K562 (cell line): ENCODE data around the gene SRF. TPM values are rescaled to one million over a fixed set of nuclear protein-coding genes. Genes with fewer than 3 reads are reported as not detected.

Experiments
- ATAC-seq: fragments of 200-7000 bp; cut with Tn5 transposase; 3 replicates; pipeline ENCODE4 v1.9.1; 2020; ENCODE audit warnings: moderate library complexity
- BruUV-seq: library from RNA; stranded (reverse); fragments of 400-500 nt; replicated peaks from 2 replicates; lab custom pipeline; 2021; lab: Mats Ljungman, UMichigan
- CTCF ChIA-PET: fragments of 300-600 bp; formaldehyde crosslinking; extraction: SDS; loops from one replicate; lab custom pipeline; 2021; ENCODE audit warnings: low intra/inter-chr PET ratio; lab: Yijun Ruan, JAX
- POLR2A ChIA-PET: fragments of 300-600, 350-650 bp; sonication (Branson Sonifier 250); formaldehyde crosslinking; extraction: SDS; loops from one replicate; lab custom pipeline; 2021; ENCODE audit warnings: antibody characterized with exemption, inconsistent platforms; lab: Yijun Ruan, JAX
- DNase-seq, 4 experiments: peaks; one replicate each; pipeline versions ENCODE4 v3.0.0 to v3.0.0-alpha.2; 2011 to 2018; ENCODE audit warnings: low spot score in 3 of 4, mixed read lengths in 3 of 4; ENCODE audit errors: extremely low read depth in 1 of 4
- FAIRE-seq: peaks from 2 replicates; lab custom pipeline; 2011; peaks lifted over from hg19 to GRCh38; lab: Jason Lieb, UNC
- H2AFZ ChIP-seq: 2 replicates; pipeline ENCODE4 v1.6.0; 2011; ENCODE audit warnings: low read depth, low read length, control low read depth, inconsistent platforms
- H3K27ac ChIP-seq: fragments of 200-600 bp; 3 replicates; pipeline ENCODE4 v1.8.0; 2011; ENCODE audit warnings: low read depth, mild to moderate bottlenecking, control low read depth, inconsistent platforms, low read length, moderate library complexity, mixed read lengths; ENCODE audit errors: extremely low read depth
- H3K27me3 ChIP-seq, 2 experiments: fragments of 300-600 bp in 1 of 2; 2 replicates in 1 of 2; 3 replicates in 1 of 2; pipeline versions ENCODE4 v1.6.0 to v1.8.0; 2011; ENCODE audit warnings: inconsistent platforms in 2 of 2, low read length in 2 of 2, mild to moderate bottlenecking in 1 of 2, mixed read lengths in 1 of 2, moderate library complexity in 1 of 2; ENCODE audit not compliant: control insufficient read depth in 2 of 2, insufficient read depth in 2 of 2
- H3K36me3 ChIP-seq: fragments of 300-600 bp; 3 replicates; pipeline ENCODE4 v1.8.0; 2011; ENCODE audit warnings: mild to moderate bottlenecking, low read length, inconsistent platforms; ENCODE audit not compliant: control insufficient read depth, insufficient read depth
- H3K4me1 ChIP-seq, 2 experiments: fragments of 200-600 bp in 1 of 2; replicated peaks in 1 of 2; 2 replicates in 1 of 2; 3 replicates in 1 of 2; pipeline versions ENCODE4 v1.5.1 to v1.8.0; 2011; ENCODE audit warnings: inconsistent platforms in 2 of 2, low read length in 2 of 2, mild to moderate bottlenecking in 1 of 2, mixed read lengths in 1 of 2, moderate library complexity in 1 of 2; ENCODE audit not compliant: control insufficient read depth in 2 of 2, insufficient read depth in 2 of 2
- H3K4me2 ChIP-seq: 2 replicates; pipeline ENCODE4 v1.6.1; 2011; ENCODE audit warnings: low read length, control low read depth, inconsistent platforms, mixed read lengths; ENCODE audit not compliant: insufficient read depth
- H3K4me3 ChIP-seq: fragments of 200-600 bp; sonication (generic), shearing (Covaris generic); 2 replicates; pipeline ENCODE4 v1.5.1; 2016; ENCODE audit warnings: control low read depth, inconsistent platforms
- H3K79me2 ChIP-seq: fragments of 200-600 bp; 3 replicates; pipeline ENCODE4 v1.8.0; 2011; ENCODE audit warnings: low read length, inconsistent platforms; ENCODE audit not compliant: control insufficient read depth, insufficient read depth
- H3K9ac ChIP-seq, 2 experiments: 2 replicates each; pipeline versions ENCODE4 v1.6.0 to v1.6.1; 2011; ENCODE audit warnings: low read depth in 2 of 2, low read length in 2 of 2, control low read depth in 1 of 2, inconsistent platforms in 1 of 2, mild to moderate bottlenecking in 1 of 2, mixed read lengths in 1 of 2; ENCODE audit not compliant: insufficient read depth in 1 of 2
- H3K9me1 ChIP-seq: one replicate; pipeline ENCODE4 v1.6.0; 2011; ENCODE audit warnings: inconsistent platforms, mild to moderate bottlenecking, low read length, moderate library complexity; ENCODE audit not compliant: control insufficient read depth, insufficient read depth
- H3K9me3 ChIP-seq: replicated peaks from 2 replicates; pipeline ENCODE4 v1.5.1; 2011; ENCODE audit warnings: low read depth, low read length, inconsistent platforms; ENCODE audit not compliant: control insufficient read depth, insufficient read depth
- H4K20me1 ChIP-seq: replicated peaks from 2 replicates; pipeline ENCODE4 v1.6.1; 2011; ENCODE audit warnings: low read length, inconsistent platforms, mixed read lengths; ENCODE audit not compliant: control insufficient read depth, insufficient read depth
- BCOR ChIP-seq: fragments of 450-650 bp; IDR thresholded peaks from 2 replicates; pipeline ENCODE4 v1.6.1; 2016
- CEBPB ChIP-seq: fragments of 450-650 bp; IDR thresholded peaks from 2 replicates; pipeline ENCODE4 v1.6.1; 2016; ENCODE audit warnings: missing genetic modification characterization, missing compliant biosample characterization
- CTCFL ChIP-seq: IDR thresholded peaks from 2 replicates; pipeline ENCODE4 v1.6.1; 2011; ENCODE audit warnings: borderline replicate concordance, low read depth, mild to moderate bottlenecking, moderate library complexity, low read length; ENCODE audit not compliant: insufficient read depth, poor library complexity, severe bottlenecking
- HNRNPL ChIP-seq: fragments of 200-400 bp; formaldehyde crosslinking; IDR thresholded peaks from 2 replicates; pipeline ENCODE4 v1.6.1; 2017; ENCODE audit warnings: low read depth, mild to moderate bottlenecking, low read length
- HNRNPUL1 ChIP-seq: fragments of 200-400 bp; formaldehyde crosslinking; IDR thresholded peaks from 2 replicates; pipeline ENCODE4 v1.6.1; 2017; ENCODE audit warnings: low read length
- KLF16 ChIP-seq: IDR thresholded peaks from 2 replicates; pipeline ENCODE4 v1.6.1; 2016; ENCODE audit warnings: antibody characterized with exemption
- ZNF318 ChIP-seq, 2 experiments: fragments of 450-650 bp; IDR thresholded peaks; 2 replicates each; pipeline ENCODE4 v1.6.1; 2016; ENCODE audit warnings: mild to moderate bottlenecking in 2 of 2, borderline replicate concordance in 1 of 2, low read depth in 1 of 2, moderate library complexity in 1 of 2
- WGBS: fragments of 100-300 bp; shearing (Covaris generic); methylation state at CpG from one replicate; pipeline ENCODE4 v1.1.6; 2016; ENCODE audit warnings: low coverage, mixed read lengths; ENCODE audit not compliant: insufficient coverage; ENCODE audit errors: missing lambda C conversion rate; 5-methylcytosine and 5-hydroxymethylcytosine counted together
- in situ Hi-C: fragments of 300-500 bp; cut with MboI; formaldehyde crosslinking; loops from 4 replicates; pipeline ENCODE4 v1.15.0; 2018; ENCODE audit warnings: inconsistent platforms, mixed read lengths
- intact Hi-C: fragments of 100-400 bp; cut with micrococcal nuclease; formaldehyde crosslinking; loops from 2 replicates; pipeline ENCODE4 v1.14.2; 2022
- polyA plus RNA-seq, 8 experiments: library from polyadenylated mRNA; depleted of rRNA in 4 of 8; stranded (reverse) in 5 of 8; unstranded in 3 of 8; fragments of >200 nt; fragmentation: Nextera tagmentation in 2 of 8; fragmentation: Illumina TruSeq in 1 of 8; extraction: Ambion mirVana in 2 of 8; extraction: Trizol in 1 of 8; gene quantifications; 2 replicates each; pipeline versions ENCODE4 v1.2.1 to v1.2.3, GENCODE V29; 2011 to 2014; ENCODE audit warnings: inconsistent platforms in 1 of 8, missing spikeins in 1 of 8
- total RNA-seq, 7 experiments: library from RNA; depleted of rRNA in 6 of 7; stranded (reverse); fragments of >200 nt in 6 of 7; fragmentation: Illumina TruSeq in 2 of 7; extraction: Trizol in 2 of 7; gene quantifications; 2 replicates each; pipeline versions ENCODE4 v1.2.1 to v1.2.3, GENCODE V29; 2011 to 2021; ENCODE audit warnings: low replicate concordance in 1 of 7
- TF ChIP-seq, protein P1 (sequence below): sonication (generic); formaldehyde crosslinking; IDR thresholded peaks from 2 replicates; pipeline ENCODE4 v1.5.0; 2020; ENCODE audit warnings: missing genetic modification reagents

Gene SRF
- total and polyA plus RNA-seq, 9 of the 15 experiments (the other 6 are each of a cell fraction or from before 2014, with no cell fraction given) = 2.5 to 37.0 (median 24.6) TPM

DNA sequence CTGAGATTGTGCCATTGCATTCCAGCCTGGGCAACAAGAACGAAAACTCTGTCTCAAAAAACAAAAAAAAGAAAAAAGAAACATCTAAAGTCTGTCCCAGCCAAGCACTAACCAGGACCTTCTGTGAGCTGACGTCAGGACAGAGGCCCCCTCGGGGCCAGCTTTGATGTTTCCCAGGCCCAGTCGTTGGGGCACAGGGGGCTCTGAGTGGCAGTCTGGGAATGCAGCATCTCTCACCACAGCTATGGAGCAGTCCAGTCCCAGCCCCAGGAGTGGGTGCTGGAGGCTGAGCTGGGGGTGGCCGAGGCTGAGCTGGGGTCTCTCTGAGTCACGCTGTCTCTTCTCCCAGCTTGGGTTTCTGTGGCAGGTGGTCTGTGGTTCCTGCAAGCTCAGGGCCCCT, 46.0 kb upstream of the SRF start:
- no peaks in the 10 kb centered on the region for H3K9me1 ChIP-seq
- H2AFZ ChIP-seq = no peak overlapping the region
- no peak for ATAC-seq
- H3K27me3 ChIP-seq = peaks cover 0 to 22% of the 10 kb centered on the region in 2 experiments; a peak in 2 of 5 replicates
- TF ChIP-seq ZNF318 (IDR thresholded peaks at IDR 0.05; ENCODE audit: borderline replicate concordance in 1 of 2, low read depth in 1 of 2) = no peak
- TF ChIP-seq CEBPB (tag) = no peak
- no peak for TF ChIP-seq HNRNPL
- no peak for TF ChIP-seq HNRNPUL1
- no peak for TF ChIP-seq BCOR
- TF ChIP-seq, protein P1, sequence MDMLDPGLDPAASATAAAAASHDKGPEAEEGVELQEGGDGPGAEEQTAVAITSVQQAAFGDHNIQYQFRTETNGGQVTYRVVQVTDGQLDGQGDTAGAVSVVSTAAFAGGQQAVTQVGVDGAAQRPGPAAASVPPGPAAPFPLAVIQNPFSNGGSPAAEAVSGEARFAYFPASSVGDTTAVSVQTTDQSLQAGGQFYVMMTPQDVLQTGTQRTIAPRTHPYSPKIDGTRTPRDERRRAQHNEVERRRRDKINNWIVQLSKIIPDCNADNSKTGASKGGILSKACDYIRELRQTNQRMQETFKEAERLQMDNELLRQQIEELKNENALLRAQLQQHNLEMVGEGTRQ = no peak
- TF ChIP-seq KLF16 = no peak
- no peak for TF ChIP-seq CTCFL
- no peak for DNase-seq
- WGBS = 47% methylated on average over 6 of the region's 6 CpGs
- POLR2A ChIA-PET = interaction anchor here (0.6 to 3.1 kb wide), 9 partner anchors 9 to 111 kb away, joined by 3 to 27 read pairs (median 5); partner anchors contain the start of genes KLHDC3, MEA1 and RRP36
- CTCF ChIA-PET = no interaction called here
- intact Hi-C loops = no loop called here
- H3K9me3 ChIP-seq = no peaks in the 10 kb centered on the region
- H3K27ac ChIP-seq = no peak overlapping the region
- H3K4me3 ChIP-seq = no peak overlapping the region
- 0 out of 4 replicates have a peak overlapping the region, but pooled peaks of 1 of the 2 experiments have one; percentile 59 for H3K9ac ChIP-seq
- no peaks in the 10 kb centered on the region for H3K36me3 ChIP-seq
- H3K79me2 ChIP-seq = no peaks in the 10 kb centered on the region
- no peak overlapping the region for H3K4me2 ChIP-seq
- no TSS peak for BruUV-seq
- no peak for FAIRE-seq
- peaks cover 0 to 22% of the 10 kb centered on the region in 2 experiments; a peak in 3 of 5 replicates for H3K4me1 ChIP-seq
- H4K20me1 ChIP-seq = no peaks in the 10 kb centered on the region; the same call in 1 of the 2 replicates
- in situ Hi-C loops = no loop called here
